GM21825 (cell line): Measurements from ENCODE around the gene RFT1.
A peak's percentile ranks its signal among the peaks of the same experiment; 100 is the strongest.

Experiments
- ATAC-seq: cut with Tn5 transposase; IDR thresholded peaks from one replicate; pipeline ENCODE4 v1.9.1; 2021; ENCODE audit warnings: mild to moderate bottlenecking, moderate library complexity; ENCODE audit not compliant: unreplicated experiment

The RFT1 gene, protein sequence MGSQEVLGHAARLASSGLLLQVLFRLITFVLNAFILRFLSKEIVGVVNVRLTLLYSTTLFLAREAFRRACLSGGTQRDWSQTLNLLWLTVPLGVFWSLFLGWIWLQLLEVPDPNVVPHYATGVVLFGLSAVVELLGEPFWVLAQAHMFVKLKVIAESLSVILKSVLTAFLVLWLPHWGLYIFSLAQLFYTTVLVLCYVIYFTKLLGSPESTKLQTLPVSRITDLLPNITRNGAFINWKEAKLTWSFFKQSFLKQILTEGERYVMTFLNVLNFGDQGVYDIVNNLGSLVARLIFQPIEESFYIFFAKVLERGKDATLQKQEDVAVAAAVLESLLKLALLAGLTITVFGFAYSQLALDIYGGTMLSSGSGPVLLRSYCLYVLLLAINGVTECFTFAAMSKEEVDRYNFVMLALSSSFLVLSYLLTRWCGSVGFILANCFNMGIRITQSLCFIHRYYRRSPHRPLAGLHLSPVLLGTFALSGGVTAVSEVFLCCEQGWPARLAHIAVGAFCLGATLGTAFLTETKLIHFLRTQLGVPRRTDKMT

DNA sequence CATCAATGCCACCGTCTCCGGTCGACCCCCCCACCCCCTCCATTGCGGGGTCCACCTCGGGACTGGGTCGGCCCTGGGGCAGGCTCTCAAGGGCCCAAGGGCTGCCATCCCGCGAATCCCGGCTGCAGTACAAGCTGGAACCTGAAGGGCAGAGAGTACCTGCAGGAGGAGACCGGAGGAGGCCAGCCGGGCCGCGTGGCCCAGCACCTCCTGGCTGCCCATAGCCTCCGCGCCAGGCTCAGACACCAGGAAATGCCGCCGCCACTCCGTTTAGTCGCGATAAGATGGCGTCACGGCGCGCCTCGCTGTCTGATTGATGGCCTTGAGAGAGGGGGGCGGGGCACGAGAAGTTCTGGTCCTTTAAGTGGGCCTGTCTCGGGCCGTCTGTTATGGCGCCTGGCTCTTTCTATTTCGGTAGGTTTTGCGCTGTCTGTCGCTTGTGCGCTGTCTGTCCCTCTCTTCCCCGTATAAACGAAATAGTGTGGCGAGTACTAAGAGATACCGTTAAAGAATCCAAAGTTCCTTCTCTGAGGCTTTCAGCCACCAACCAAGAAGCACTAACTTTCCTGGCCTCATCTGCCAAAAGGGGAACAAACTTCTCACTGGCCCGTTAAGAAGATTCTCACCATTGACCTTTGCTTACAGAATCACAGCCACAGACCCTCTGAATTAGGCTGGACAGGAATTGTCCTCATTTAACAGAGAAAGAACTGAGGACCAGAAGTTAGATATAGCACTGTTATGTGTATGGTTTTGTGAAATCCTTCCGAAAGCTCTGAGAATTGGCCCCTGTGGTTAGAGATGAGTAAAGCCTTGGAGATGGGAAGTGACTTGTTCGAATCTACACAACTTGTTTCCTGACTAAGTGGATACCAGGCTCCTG lies at the start of gene RFT1:
RFT1 (minus strand) TSS at position 257 of the 883 bp plus-strand sequence; CDS start at position 222, 35 bp downstream.
- peak; percentile 80 for ATAC-seq

DNA sequence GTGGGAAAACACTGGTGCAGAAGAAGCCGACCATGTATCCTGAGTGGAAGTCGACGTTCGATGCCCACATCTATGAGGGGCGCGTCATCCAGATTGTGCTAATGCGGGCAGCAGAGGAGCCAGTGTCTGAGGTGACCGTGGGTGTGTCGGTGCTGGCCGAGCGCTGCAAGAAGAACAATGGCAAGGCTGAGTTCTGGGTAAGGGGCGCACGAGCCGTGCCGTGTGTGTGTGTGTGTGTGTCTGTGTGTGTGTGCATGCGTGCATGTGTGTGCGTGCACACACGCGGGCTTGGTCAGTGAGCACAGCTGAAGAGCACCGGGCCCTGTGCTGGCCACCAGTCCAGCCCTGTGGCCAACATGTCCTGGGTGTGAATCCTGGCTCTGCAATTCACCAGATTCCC lies 49.3 kb upstream of the RFT1 start:
- ATAC-seq: no peak

DNA sequence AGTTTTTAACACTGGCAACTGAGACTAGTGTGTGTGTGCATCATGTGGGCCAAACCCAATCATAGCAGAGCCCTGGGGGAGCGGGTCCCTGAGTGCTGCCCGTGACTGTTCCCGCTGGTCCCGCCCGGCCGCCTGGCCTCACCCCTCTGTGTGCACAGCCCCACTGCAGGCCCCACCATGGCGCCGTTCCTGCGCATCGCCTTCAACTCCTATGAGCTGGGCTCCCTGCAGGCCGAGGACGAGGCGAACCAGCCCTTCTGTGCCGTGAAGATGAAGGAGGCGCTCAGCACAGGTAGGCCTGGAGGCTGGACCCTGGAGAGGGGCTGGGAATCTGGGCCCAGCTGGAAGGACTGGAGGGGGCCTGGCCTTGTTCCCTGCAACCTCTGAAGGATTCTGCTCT lies 48.0 kb upstream of the RFT1 start:
- ATAC-seq: no peak

DNA sequence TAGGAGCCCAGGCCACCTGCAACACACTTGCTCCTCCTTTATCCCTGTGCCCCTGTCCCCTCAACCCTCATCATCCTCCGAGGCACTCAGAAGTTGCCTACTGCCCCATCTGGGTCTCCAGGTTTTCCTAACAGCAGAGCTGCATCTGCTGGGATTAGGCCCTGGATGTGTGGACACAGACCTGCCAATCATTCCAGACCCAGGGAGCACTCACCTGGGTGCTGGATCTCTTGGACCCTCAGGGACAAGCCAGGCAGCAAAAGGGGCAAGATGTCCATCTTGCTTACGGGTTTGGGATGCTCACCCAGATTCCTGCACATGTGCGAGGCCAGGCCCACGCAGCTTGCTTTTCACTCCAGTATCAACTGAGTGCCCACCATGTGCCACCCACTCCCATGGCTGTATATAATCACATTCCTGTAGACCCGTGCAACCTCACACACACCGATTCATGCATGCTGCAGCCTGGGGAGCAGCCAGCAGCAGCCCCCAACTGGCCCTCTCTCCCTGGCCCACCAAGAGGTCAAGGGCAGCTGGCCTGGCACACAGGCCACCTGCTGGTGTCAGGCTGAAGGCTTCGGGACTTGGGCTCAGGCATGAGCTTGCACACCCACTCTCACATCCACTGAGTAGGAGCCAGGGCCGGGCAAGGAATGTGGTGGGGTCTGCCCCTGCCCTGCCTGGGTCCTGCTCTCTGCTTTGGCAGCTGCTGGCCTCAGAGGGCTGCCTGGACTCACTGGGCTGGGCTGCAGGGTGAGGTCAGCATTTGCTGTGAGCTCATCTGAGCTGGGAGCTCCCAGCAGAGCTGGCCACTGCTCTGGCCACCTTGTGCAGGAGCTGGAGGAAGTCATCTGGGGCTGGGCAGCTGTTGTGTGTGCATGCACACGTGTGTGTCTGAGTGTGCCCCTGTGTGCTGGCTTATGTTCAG lies 45.6 kb upstream of the RFT1 start:
- no peak for ATAC-seq

DNA sequence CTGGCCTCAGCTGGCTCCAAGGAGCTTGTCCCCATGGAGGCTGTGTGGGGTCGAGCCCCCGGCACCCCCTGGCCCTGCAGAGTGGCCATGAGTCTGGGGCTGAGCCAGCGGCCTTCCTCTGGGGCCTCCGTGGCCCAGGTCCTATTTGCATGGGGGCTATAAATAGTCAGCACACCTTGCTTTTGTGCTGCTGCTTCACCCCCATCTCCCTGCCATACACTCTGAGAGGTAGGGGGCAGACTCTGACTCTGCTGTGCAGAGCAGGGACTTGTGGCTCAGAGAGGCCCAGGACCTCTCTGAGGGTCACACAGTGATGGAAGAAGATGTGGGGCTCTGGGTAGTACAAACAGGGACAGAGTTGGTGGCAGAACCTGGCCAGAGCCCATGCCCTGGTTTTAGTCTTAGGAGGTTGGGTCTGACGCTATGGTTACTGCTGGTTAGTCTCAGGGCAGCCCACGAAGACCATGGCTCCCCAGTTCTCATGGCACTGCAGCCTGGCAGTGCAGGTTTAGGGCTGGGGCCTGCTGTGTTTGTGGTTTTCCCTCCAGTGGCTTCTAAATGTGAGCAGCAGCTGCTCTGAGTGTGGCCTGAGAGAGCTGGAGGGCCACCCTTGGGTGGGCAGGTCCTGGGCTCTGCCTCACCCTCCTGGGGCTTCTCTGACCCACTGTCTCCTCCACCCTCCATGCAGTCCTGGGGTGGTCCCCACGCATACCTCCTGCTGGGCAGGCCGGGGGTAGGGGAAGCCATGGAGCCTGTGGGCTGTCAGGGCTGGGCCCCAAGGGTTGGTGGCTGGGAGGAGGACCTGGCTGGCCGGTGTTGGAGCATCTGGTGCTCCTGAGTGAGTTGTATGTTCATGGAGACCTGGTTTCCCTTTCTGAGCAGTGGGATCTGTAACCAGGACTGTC lies 44.4 kb upstream of the RFT1 start:
- peak; percentile 37 for ATAC-seq

DNA sequence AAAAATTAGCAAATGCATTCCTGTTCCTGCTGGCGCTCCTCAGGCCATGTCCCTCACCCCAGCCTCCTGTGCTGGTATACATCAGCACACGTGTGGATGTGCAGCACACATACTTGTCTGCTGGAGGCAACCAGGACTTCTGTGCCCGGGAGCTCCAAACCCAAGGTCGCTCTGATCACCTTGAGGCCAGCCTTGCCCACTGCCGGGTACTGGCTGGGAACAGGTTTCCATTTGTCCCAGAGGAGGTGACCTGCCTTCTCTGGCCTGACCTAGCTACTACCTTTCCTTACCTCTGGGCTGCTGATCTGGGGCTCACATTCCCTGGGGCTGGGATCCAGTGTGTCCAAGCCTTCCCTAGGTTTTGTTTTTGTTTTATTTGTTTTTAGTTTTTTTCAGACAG lies 42.9 kb upstream of the RFT1 start:
- ATAC-seq: no peak

DNA sequence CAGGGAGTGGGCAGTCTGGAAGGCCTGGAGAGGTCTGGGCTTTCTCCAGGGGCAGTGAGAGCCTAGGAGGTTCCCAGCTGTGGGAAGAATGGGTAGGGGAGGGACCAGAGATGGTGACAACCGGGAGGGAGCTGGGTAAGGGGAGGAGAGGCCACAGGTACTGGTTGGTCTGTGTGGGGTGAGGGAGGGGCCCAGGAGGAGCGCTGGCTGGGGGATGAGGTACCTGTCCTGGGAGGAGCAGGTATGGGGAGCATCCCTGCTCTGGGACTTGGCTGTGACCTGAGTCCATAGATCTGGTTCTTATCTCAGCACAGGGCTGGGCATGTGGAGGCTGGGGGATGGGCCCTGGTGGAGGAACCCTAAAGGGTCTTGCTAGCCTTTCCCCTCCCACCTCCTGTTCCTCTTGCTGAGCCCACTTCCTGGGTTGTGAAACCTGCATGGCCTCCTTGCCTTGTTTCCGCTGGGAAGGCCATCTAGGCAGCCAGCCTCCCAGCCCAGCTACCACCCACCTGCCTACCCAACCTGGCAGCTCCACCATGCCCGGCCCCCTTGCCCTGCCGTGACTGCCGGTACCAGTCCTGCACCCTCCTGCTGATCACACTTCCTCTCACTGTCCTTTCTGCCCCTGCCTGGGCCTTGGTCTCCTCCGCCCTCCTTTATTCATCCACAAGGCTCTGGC lies 41.7 kb upstream of the RFT1 start:
- no peak for ATAC-seq

DNA sequence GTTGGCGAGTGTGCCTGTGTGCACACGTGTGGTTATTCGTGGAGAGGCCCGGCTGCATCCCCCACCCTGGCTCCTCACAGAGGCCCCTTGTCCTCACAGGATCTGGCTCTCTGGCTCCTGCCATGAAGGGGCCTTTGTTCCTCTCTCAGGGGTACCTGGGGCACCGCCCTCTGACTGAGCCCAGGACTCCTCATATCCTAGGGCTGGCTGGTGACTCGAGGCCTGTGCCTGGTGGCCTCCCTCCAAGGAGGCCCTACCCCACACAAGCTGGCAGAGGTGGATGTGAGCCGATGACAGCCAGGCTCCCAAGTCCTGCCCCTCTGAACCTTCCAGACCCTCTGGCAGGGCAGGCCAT lies 40.8 kb upstream of the RFT1 start:
- no peak for ATAC-seq

DNA sequence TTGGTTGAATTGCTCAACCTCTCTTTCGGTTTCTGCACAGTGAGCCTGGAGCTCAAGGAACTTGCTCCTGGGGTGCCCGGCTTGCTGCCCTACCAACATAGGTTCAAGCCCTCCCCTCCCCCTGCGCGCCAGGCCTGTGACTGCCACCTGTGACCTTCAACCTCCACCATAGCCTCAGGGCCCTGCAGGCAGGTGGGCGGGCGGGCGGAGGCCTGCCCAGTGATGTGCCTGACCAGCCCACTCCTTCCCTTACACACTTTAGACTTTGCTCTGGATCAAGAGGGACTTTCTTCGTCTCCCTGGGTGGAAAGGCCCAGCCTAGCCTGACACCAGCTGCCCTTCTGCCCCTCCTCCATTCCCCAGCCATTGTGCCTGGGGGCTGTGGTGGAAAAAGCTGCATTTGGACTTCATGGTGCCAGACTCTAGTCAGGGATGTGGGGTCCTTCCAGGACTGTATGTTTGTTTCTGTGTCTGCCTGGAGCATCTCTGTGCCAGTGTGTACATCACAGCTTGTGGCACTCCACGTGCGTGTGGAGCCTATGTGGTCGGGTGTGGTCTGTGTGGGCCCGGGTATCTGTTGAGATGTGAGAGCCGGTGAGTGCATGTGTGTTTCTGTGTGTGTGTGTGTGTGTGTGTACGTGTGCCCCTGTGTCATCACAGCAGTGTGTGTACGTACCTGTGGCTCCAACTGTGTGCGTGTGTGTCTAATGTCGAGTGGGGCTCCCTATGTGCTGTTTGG lies 40.3 kb upstream of the RFT1 start:
- ATAC-seq: peak; percentile 40

DNA sequence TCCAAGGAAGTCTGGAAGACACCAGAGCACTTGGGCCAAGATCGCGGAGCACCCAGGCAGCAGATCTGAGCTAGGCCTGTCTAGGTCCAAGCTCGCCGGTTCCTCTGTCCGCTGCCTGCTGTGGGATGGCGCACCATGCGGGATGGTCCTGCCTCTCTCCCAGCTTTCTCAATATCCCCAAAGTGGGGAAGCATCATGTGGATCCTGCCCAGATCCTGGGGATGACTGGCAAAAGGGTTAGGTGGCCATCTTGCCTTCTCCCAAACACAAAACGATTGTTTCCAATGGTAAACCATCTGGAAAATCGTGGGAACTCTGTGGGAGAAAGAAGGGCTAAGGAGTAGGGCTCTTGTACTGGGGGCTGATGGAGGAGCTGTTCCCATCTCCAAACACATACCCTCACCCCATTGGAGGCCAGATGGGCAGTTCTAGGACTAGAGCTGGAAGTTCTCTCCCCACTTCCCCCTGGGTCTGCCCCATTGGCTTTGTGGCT lies 39.6 kb upstream of the RFT1 start:
- no peak for ATAC-seq

DNA sequence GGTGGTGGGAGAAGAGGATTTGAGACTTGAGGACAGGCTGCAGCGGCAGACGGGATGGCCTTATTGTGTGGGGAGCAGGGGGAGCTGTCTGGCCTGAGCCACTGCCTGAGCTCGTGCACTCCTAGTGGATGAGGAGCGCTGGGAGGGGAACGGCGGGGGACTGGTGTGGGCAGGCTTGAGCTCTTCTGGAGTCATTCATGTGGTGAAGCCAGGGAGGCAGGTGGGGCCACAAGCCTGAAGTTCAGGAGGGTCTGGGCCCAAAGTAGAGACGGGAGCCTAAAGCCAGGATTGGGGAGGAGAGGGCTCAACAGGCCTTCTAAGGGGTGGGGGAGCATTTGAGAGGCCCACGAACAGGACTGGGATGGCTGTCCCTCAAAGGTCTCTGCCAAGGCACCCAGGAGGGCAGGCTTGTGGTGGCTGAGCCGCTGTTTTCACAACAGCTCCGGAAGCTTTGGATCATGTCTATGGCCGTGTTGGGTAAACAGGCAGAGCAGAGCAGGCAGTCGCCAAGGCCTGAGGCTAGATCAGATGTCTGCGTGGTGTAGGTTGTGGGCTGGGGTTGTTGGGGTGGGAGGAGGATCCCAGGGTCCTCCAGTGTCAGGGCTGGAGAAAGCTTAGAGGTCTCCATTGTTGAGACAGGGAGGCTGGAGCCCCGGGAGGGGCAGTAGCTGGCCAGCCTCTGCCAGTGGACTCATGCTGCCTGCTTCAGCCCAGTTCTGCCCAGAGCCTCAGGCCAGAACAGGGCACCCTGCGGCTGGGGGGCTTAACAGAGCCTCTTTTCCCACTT lies 39.0 kb upstream of the RFT1 start:
- no peak for ATAC-seq

DNA sequence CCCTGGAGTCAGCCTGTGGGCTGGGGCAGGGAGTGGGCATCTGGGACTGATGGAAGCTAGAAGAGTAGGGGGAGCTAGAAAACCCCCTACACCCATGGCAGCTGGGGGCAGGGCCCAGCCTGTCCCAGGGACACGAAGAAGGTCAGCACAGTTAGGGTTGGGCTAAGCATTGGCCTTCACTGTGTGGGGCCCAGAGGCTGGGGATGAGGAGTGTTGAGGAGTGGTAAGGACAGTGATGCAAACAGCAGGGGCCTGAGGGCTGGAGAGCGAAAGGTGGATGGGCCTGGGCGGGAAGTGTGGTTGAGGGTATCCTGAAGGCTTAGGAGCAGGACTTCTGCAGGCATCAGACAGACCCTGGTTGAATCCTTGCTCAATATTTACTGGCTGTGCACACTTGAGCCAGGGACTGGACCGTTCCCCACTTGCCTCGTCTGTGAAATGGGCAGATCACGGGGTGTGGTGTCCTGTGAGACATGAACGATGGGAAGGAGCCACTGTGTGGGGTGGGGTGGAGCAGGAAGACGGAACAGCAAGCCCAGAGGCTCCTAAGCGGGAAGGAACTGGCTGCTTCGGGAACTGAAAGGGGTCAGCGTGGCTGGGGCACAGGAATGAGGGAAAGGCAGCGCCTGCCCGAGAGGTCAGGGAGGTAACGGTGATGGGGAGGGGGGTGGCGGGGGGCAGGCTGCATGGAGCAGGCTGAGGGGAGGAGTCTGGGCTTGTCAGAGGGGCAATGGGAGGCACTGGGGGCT lies 38.1 kb upstream of the RFT1 start:
- ATAC-seq: no peak

DNA sequence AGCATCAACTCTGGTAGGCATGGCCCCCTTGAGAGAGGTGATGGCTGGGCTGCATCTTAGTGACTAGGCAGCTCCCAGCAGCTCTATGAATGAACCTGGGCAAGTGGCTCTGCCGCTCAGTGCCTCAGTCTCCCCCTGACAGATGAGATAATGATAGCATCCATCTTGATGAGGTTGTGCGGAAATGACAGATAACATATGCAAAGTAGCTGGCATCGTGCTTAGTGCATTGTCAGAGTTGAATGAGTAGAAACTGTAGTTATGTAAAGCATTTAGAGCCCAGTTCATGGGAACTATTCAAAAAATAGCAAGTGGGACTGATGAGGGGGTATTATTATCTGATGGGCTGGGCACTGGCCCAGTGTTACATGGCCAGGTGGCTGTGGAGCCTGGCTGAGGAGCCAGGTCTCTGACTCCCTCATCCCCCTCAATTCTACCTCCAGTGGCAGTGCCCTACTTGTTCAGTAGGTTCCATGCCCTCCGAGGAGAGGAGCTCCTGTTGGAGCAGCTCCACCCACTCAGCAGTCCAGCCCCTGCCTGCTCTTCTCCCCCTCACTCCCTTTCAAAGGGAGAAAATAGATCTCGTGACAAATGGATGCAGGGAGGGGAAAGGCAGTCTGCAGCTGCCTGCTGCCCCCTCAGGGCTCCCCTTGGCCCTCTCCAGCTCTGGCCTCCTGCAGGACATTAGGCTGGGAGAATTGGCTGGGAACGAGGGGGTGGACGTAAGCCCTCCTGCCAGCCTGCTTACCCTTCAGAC lies 37.4 kb upstream of the RFT1 start:
- no peak for ATAC-seq

DNA sequence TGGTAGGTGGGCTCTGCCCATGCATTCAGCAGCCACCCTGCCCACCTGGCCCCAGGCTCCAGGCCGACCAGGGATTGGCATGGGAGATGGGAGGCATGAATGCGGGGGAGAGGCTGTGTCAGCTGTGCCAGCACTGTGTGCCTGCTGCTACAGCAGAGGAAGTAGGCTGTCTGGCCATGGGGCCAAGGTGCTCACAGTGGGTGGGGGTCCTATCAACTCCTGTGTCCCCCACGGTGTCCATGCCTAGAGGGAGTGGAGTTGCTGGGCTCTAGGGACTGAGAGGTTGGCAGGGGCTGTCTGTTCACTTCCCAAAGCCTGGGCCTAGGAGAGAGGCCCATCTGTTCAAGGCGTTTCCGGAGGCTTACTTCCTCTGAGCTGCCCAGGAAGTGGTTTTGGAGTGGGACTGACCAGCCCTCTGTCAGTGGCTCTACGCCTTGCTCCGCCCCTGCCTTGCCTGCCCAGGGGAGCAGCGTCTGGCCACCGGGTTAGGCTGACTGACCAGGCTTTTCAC lies 36.6 kb upstream of the RFT1 start:
- ATAC-seq: no peak

DNA sequence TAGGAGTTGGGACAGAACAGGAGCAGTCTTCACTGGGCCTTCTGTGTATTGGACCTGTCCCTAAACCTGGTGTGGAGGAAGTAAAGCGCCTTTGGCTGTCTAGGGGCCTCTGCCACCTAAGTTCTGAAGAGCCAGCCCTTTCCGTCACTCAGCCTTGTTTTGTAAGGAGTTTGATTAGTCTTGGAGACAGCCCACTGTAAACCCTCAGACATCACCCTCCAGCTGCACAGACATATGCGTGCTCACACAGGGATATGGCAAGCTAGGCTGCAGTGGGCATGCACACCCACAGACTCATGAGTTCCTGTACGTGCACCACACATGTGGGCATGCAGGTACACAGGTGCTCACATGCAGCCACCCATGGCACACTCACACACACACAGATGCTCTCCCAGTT lies 36.0 kb upstream of the RFT1 start:
- ATAC-seq: no peak

DNA sequence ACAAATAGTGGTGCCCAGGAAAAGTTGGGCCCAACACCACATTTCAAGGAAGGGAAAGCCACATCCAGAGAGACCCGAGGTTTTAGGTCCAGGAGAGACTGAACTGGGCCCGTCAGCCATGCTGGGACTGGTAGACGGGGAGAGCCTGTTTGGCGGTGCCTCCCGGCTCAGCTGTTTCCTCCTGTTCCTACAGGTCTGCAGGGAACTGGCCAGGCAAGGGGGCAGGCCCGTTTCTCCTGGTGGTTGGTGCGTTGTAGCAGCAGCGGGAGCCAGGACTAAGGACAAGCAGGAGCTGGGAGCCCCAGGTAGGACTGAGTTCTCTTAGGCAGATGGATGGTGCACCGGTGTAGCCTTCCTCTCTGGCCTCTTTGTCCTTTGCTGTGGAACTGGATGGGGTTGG lies 34.7 kb upstream of the RFT1 start:
- no peak for ATAC-seq
